Amniotic epithelial cell (primary cell): ENCODE measurements around the gene TLCD3A.
A peak's percentile ranks its signal among the peaks of the same experiment; 100 is the strongest.

Experiments
- DNase-seq: peaks from one replicate; pipeline ENCODE4 v3.0.0-alpha.2; 2010; ENCODE audit warnings: low read depth

TLCD3A gene

GRCh38 chr17:789160-789840, 56.9 kb downstream of the TLCD3A start:
- no peak for DNase-seq

GRCh38 chr17:789931-790873, 57.8 kb downstream of the TLCD3A start:
- DNase-seq = peak; percentile 82

GRCh38 chr17:790874-791247, 58.5 kb downstream of the TLCD3A start:
- peak; percentile 58 for DNase-seq

- DNase-seq = no peak
Measured at GRCh38 chr17:791829-792228, 59.4 kb downstream of the TLCD3A start.

- DNase-seq = no peak
Measured at GRCh38 chr17:792277-792676, 59.9 kb downstream of the TLCD3A start.
